Testis (tissue), 5 donors: Measurements from ENCODE around the gene DNAJB6. TPM values are rescaled to one million over a fixed set of nuclear protein-coding genes. Genes with fewer than 3 reads are reported as not detected.

Source experiments
- DNase-seq: peaks from one replicate; pipeline ENCODE4 v3.0.0-alpha.2; 2019
- H3K27ac ChIP-seq, 2 donors: fragments of 200-600 bp; sonication (generic); one replicate each; pipeline ENCODE4 v1.5.1; 2019
- H3K27me3 ChIP-seq: fragments of 200-600 bp; sonication (generic); one replicate; pipeline ENCODE4 v1.5.1; 2019
- H3K36me3 ChIP-seq: fragments of 200-600 bp; sonication (generic); one replicate; pipeline ENCODE4 v1.5.1; 2017; ENCODE audit warnings: low read depth; ENCODE audit errors: missing control alignments
- H3K4me1 ChIP-seq: fragments of 200-600 bp; sonication (generic); one replicate; pipeline ENCODE4 v1.5.1; 2019
- H3K4me3 ChIP-seq, 2 donors: fragments of 200-600 bp; sonication (generic); one replicate each; pipeline ENCODE4 v1.5.1; 2017 to 2019
- H3K9me3 ChIP-seq: fragments of 200-600 bp; sonication (generic); one replicate; pipeline ENCODE4 v1.5.1; 2017
- CTCF ChIP-seq, 3 experiments: fragments of 450-650 bp in 2 of 3; fragments of 200-600 bp in 1 of 3; sonication (generic) in 1 of 3; IDR thresholded peaks; one replicate each; pipeline ENCODE4 v1.5.1; 2016 to 2019; ENCODE audit warnings: antibody characterized with exemption in 3 of 3, mild to moderate bottlenecking in 2 of 3, moderate library complexity in 1 of 3
- POLR2A ChIP-seq: fragments of 450-650 bp; IDR thresholded peaks from one replicate; pipeline ENCODE4 v1.6.1; 2017; ENCODE audit warnings: antibody characterized with exemption, mild to moderate bottlenecking, moderate library complexity
- WGBS, 2 donors: methylation state at CpG; one replicate each; pipeline ENCODE4 v1.1.5; 2018; 5-methylcytosine and 5-hydroxymethylcytosine counted together
- intact Hi-C: fragments of 100-400 bp; cut with DNase I; formaldehyde crosslinking; loops from one replicate; pipeline ENCODE4 v1.15.1; 2023; ENCODE audit warnings: low total_unique reads
- long read RNA-seq, 2 donors: transcript quantifications; one replicate each; lab custom pipeline, GENCODE V29; 2026
- polyA plus RNA-seq: library from polyadenylated mRNA; stranded (reverse); fragments of 350-450 nt; fragmentation: Illumina TruSeq; extraction: RNeasy Lipid Tissue Mini Kit (QIAGEN cat#74804); gene quantifications from one replicate; pipeline ENCODE4 v1.2.3, GENCODE V29; 2014; ENCODE audit warnings: low read depth, low replicate concordance; ENCODE audit not compliant: insufficient read depth
- total RNA-seq, 2 donors: library from RNA; depleted of rRNA; stranded (reverse); fragments of >200 nt; gene quantifications; one replicate each; pipeline ENCODE4 v1.2.3, GENCODE V29; 2016

DNAJB6 gene
- total RNA-seq: 100 to 1,000 TPM; 154 to 172 TPM
- polyA plus RNA-seq: 262 TPM
- long read RNA-seq, donor 1, full-length matches to known transcripts: 92 of 103 reads
- long read RNA-seq, donor 1, partial matches to known transcripts: 11 of 103 reads
- long read RNA-seq, donor 1, other reads (novel, unspliced or antisense): 0 of 103 reads
- long read RNA-seq, donor 2, full-length matches to known transcripts: 53 of 59 reads
- long read RNA-seq, donor 2, partial matches to known transcripts: 6 of 59 reads
- long read RNA-seq, donor 2, other reads (novel, unspliced or antisense): 0 of 59 reads

GRCh38 chr7:157336383-157337315 is at the start of gene DNAJB6:
TSS of gene DNAJB6 (plus strand) at chr7:157337004. CDS start at chr7:157358573, 21,569 bp downstream.
- peak; percentile 95 for DNase-seq
- TF ChIP-seq POLR2A (peak; percentile 96), CTCF (IDR thresholded peaks at IDR 0.05) (no peak)
- 0 to 1% methylated on average over 40 to 109 of the region's 114 CpGs for WGBS, 2 donors
- Histone ChIP-seq H3K4me1 (peaks cover 9% of the 10 kb centered on the region), H3K27me3 (no peaks in the 10 kb centered on the region), H3K36me3 (no peaks in the 10 kb centered on the region), H3K9me3 (no peaks in the 10 kb centered on the region), H3K4me3 (peak within 1 kb of the TSS; percentile 87 to 92), H3K27ac (peak within 1 kb of the TSS; percentile 92 to 100)
- intact Hi-C loops: no loop called here

GRCh38 chr7:157291404-157292080 is 45.3 kb upstream of the DNAJB6 start:
- intact Hi-C loops: no loop called here
- no peak for DNase-seq
- no peaks in the 10 kb centered on the region for H3K27me3 ChIP-seq
- no peaks in the 10 kb centered on the region for H3K9me3 ChIP-seq
- no peak overlapping the region for H3K27ac ChIP-seq
- H3K36me3 ChIP-seq: no peaks in the 10 kb centered on the region
- TF ChIP-seq POLR2A (no peak), CTCF (IDR thresholded peaks at IDR 0.05) (no peak)
- no peaks in the 10 kb centered on the region for H3K4me1 ChIP-seq
- WGBS, 2 donors: 53 to 64% methylated on average over 17 to 29 of the region's 29 CpGs
- no peak overlapping the region for H3K4me3 ChIP-seq

- intact Hi-C loops: no loop called here
- no peaks in the 10 kb centered on the region for H3K4me1 ChIP-seq
- H3K36me3 ChIP-seq: no peaks in the 10 kb centered on the region
- DNase-seq: no peak
- no peaks in the 10 kb centered on the region for H3K9me3 ChIP-seq
- 86 to 95% methylated on average over 9 of the region's 9 CpGs for WGBS, 2 donors
- no peaks in the 10 kb centered on the region for H3K27me3 ChIP-seq
- H3K27ac ChIP-seq: no peak overlapping the region
- no peak overlapping the region for H3K4me3 ChIP-seq
- TF ChIP-seq POLR2A (no peak), CTCF (IDR thresholded peaks at IDR 0.05) (no peak)
Observed at GRCh38 chr7:157292258-157292657, 44.5 kb upstream of the DNAJB6 start.

GRCh38 chr7:157292770-157293412 is 43.9 kb upstream of the DNAJB6 start:
- Histone ChIP-seq H3K36me3 (no peaks in the 10 kb centered on the region), H3K4me3 (no peak overlapping the region), H3K27me3 (no peaks in the 10 kb centered on the region), H3K4me1 (no peaks in the 10 kb centered on the region), H3K27ac (no peak overlapping the region), H3K9me3 (no peaks in the 10 kb centered on the region)
- DNase-seq: no peak
- no peak for TF ChIP-seq POLR2A
- no peak for TF ChIP-seq CTCF (IDR thresholded peaks at IDR 0.05)
- intact Hi-C loops: no loop called here
- 79 to 82% methylated on average over 6 to 25 of the region's 32 CpGs for WGBS, 2 donors
